Ishikawa (cell line): Measurements from ENCODE around the gene PRR35.

Experiments used
- CEBPB ChIP-seq: IDR thresholded peaks from 2 replicates; pipeline ENCODE4 v1.6.1; 2012
- CREB1 ChIP-seq: IDR thresholded peaks from 2 replicates; pipeline ENCODE4 v1.6.1; 2012; ENCODE audit warnings: low read depth
- EGR1 ChIP-seq: IDR thresholded peaks from 2 replicates; pipeline ENCODE4 v1.6.1; 2012
- EP300 ChIP-seq: IDR thresholded peaks from 2 replicates; pipeline ENCODE4 v1.6.1; 2012; ENCODE audit warnings: borderline replicate concordance
- FOXM1 ChIP-seq: IDR thresholded peaks from 2 replicates; pipeline ENCODE4 v1.6.1; 2012; ENCODE audit warnings: low read depth, borderline replicate concordance
- MAX ChIP-seq: IDR thresholded peaks from 2 replicates; pipeline ENCODE4 v1.6.1; 2012
- NFIC ChIP-seq: IDR thresholded peaks from 2 replicates; pipeline ENCODE4 v1.6.1; 2012
- RAD21 ChIP-seq: IDR thresholded peaks from 2 replicates; pipeline ENCODE4 v1.6.1; 2012; ENCODE audit warnings: low read depth
- REST ChIP-seq: IDR thresholded peaks from 2 replicates; pipeline ENCODE4 v1.6.1; 2012; ENCODE audit warnings: low read depth, mild to moderate bottlenecking
- TAF1 ChIP-seq: IDR thresholded peaks from 2 replicates; pipeline ENCODE4 v1.6.1; 2012; ENCODE audit warnings: low read depth, mild to moderate bottlenecking
- TCF12 ChIP-seq: IDR thresholded peaks from 2 replicates; pipeline ENCODE4 v1.6.1; 2012; ENCODE audit warnings: low read depth
- TEAD4 ChIP-seq: IDR thresholded peaks from 2 replicates; pipeline ENCODE4 v1.6.1; 2012
- USF1 ChIP-seq: IDR thresholded peaks from 2 replicates; pipeline ENCODE4 v1.6.1; 2012
- YY1 ChIP-seq: IDR thresholded peaks from 2 replicates; pipeline ENCODE4 v1.6.1; 2012; ENCODE audit warnings: low read depth
- ZBTB7A ChIP-seq: IDR thresholded peaks from 2 replicates; pipeline ENCODE4 v1.6.1; 2012; ENCODE audit warnings: low read depth

The PRR35 gene

GRCh38 chr16:574021-574760 lies 14.0 kb downstream of the PRR35 start:
- TF ChIP-seq RAD21 (no peak), TEAD4 (no peak), EGR1 (no peak), ZBTB7A (no peak), TCF12 (no peak), TAF1 (no peak), FOXM1 (no peak), NFIC (no peak), MAX (no peak), YY1 (no peak), CREB1 (no peak), USF1 (no peak), REST (no peak), CEBPB (no peak), EP300 (no peak)

- TF ChIP-seq MAX (no peak), EGR1 (no peak), EP300 (no peak), ZBTB7A (no peak), TCF12 (no peak), CREB1 (no peak), REST (no peak), USF1 (no peak), TAF1 (no peak), NFIC (no peak), RAD21 (no peak), CEBPB (no peak), YY1 (no peak), FOXM1 (no peak), TEAD4 (no peak)
Observed at GRCh38 chr16:575354-576196, 15.4 kb downstream of the PRR35 start.

GRCh38 chr16:576197-576822 lies 16.1 kb downstream of the PRR35 start:
- no peak for TF ChIP-seq ZBTB7A
- no peak for TF ChIP-seq RAD21
- TF ChIP-seq CREB1 = no peak
- no peak for TF ChIP-seq NFIC
- TF ChIP-seq EP300 = no peak
- no peak for TF ChIP-seq USF1

- no peak for TF ChIP-seq EP300
- TF ChIP-seq ZBTB7A = no peak
- TF ChIP-seq MAX = no peak
- no peak for TF ChIP-seq FOXM1
- TF ChIP-seq CREB1 = no peak
- no peak for TF ChIP-seq TAF1
- no peak for TF ChIP-seq TCF12
- TF ChIP-seq CEBPB = no peak
- TF ChIP-seq TEAD4 = no peak
- no peak for TF ChIP-seq YY1
Observed at GRCh38 chr16:576823-577201, 16.6 kb downstream of the PRR35 start.

- TF ChIP-seq USF1 (no peak), ZBTB7A (no peak), TEAD4 (no peak), CEBPB (no peak), MAX (no peak), TAF1 (no peak), EGR1 (no peak), EP300 (no peak), FOXM1 (no peak), TCF12 (no peak), CREB1 (no peak), RAD21 (no peak), NFIC (no peak), REST (no peak), YY1 (no peak)
Observed at GRCh38 chr16:577796-578195, 17.6 kb downstream of the PRR35 start.
